SK-N-SH (cell line): ENCODE results near the gene ROBO4.

ENCODE experiments used
- CTCF ChIP-seq: fragments of 200-600 bp; sonication (generic); IDR thresholded peaks from 2 replicates; pipeline ENCODE4 v1.6.1; 2017; ENCODE audit warnings: antibody characterized with exemption, mild to moderate bottlenecking, moderate library complexity
- EP300 ChIP-seq, 2 experiments: IDR thresholded peaks; 2 replicates each; pipeline versions ENCODE4 v1.4.0 to v1.6.1; 2012; ENCODE audit warnings: borderline replicate concordance in 1 of 2, low read depth in 1 of 2, low read length in 1 of 2
- EZH2phosphoT487 ChIP-seq: fragments of 200-600 bp; sonication (generic); IDR thresholded peaks from 2 replicates; pipeline ENCODE4 v1.6.1; 2017; ENCODE audit warnings: low read depth, mixed run types, mild to moderate bottlenecking, antibody characterized with exemption, moderate library complexity, borderline replicate concordance
- IRF3 ChIP-seq: fragments of 150-350 bp; IDR thresholded peaks from 2 replicates; pipeline ENCODE4 v1.6.1; 2016; ENCODE audit warnings: mild to moderate bottlenecking, low read depth, low read length
- JUND ChIP-seq: IDR thresholded peaks from 2 replicates; pipeline ENCODE4 v1.4.0; 2012
- MAX ChIP-seq: IDR thresholded peaks from 2 replicates; pipeline ENCODE4 v1.4.0; 2012; ENCODE audit warnings: low read depth
- MEF2A ChIP-seq: IDR thresholded peaks from 2 replicates; pipeline ENCODE4 v1.4.0; 2012; ENCODE audit warnings: low read depth, borderline replicate concordance
- MXI1 ChIP-seq: IDR thresholded peaks from 2 replicates; pipeline ENCODE4 v1.6.1; 2012; ENCODE audit warnings: mild to moderate bottlenecking, low read depth, low read length, improper control_type of control experiment
- NFIC ChIP-seq: IDR thresholded peaks from 2 replicates; pipeline ENCODE4 v1.4.0; 2012; ENCODE audit warnings: borderline replicate concordance
- POLR2AphosphoS5 ChIP-seq: IDR thresholded peaks from 2 replicates; pipeline ENCODE4 v1.6.1; 2012; ENCODE audit warnings: low read depth, low read length
- RAD21 ChIP-seq: IDR thresholded peaks from 2 replicates; pipeline ENCODE4 v1.6.1; 2012; ENCODE audit warnings: mild to moderate bottlenecking, low read length
- RCOR1 ChIP-seq: fragments of 150-350 bp; IDR thresholded peaks from 2 replicates; pipeline ENCODE4 v1.6.1; 2017; ENCODE audit warnings: antibody characterized with exemption, low read length
- REST ChIP-seq: IDR thresholded peaks from 2 replicates; pipeline ENCODE4 v1.6.1; 2012; ENCODE audit warnings: mild to moderate bottlenecking, low read depth, low read length, moderate library complexity
- SIN3A ChIP-seq: IDR thresholded peaks from 2 replicates; pipeline ENCODE4 v1.6.1; 2012; ENCODE audit warnings: low read depth, mild to moderate bottlenecking, low read length, moderate library complexity, borderline replicate concordance

GRCh38 chr11:124937336-124937935 is 39.8 kb upstream of the ROBO4 start:
- TF ChIP-seq POLR2AphosphoS5 (no peak), CTCF (no peak), RAD21 (no peak), IRF3 (no peak), EP300 (IDR thresholded peaks at IDR 0.05; ENCODE audit: borderline replicate concordance in 1 of 2, low read depth in 1 of 2, low read length in 1 of 2) (no peak), MEF2A (no peak), NFIC (no peak), JUND (no peak), MAX (no peak), EZH2phosphoT487 (no peak), RCOR1 (no peak), MXI1 (no peak), REST (no peak), SIN3A (no peak)
